Gastroesophageal sphincter (tissue), 4 donors: Measurements from ENCODE around the gene STT3A. TPM values are rescaled to one million over a fixed set of nuclear protein-coding genes. Genes with fewer than 3 reads are reported as not detected.
A peak's percentile ranks its signal among the peaks of the same experiment; 100 is the strongest.

Experiments
- ATAC-seq: fragments of 150-250 bp; one replicate; pipeline ENCODE4 v1.9.1; 2016; ENCODE audit warnings: mild to moderate bottlenecking, moderate library complexity
- H3K27ac ChIP-seq, 4 donors: fragments of 200-600 bp; sonication (generic) in 3 of 4; 1 replicate in 3 of 4; 2 replicates in 1 of 4; pipeline ENCODE4 v1.5.1; 2016 to 2019
- H3K27me3 ChIP-seq: fragments of 200-600 bp; sonication (generic); one replicate; pipeline ENCODE4 v1.5.1; 2019
- H3K36me3 ChIP-seq, 2 donors: fragments of 200-600 bp; sonication (generic); one replicate each; pipeline ENCODE4 v1.5.1; 2019; ENCODE audit warnings: control low read depth in 1 of 2
- H3K4me1 ChIP-seq, 3 donors: fragments of 200-600 bp; sonication (generic); 1 replicate in 2 of 3; 2 replicates in 1 of 3; pipeline ENCODE4 v1.5.1; 2016 to 2019; ENCODE audit warnings: control low read depth in 2 of 3
- H3K4me3 ChIP-seq, 2 donors: fragments of 200-600 bp; sonication (generic); one replicate each; pipeline ENCODE4 v1.5.1; 2019; ENCODE audit warnings: mild to moderate bottlenecking in 1 of 2, moderate library complexity in 1 of 2
- H3K9me3 ChIP-seq, 3 donors: fragments of 200-600 bp; sonication (generic); one replicate each; pipeline ENCODE4 v1.5.1; 2017 to 2019; ENCODE audit warnings: control low read depth in 2 of 3
- EP300 ChIP-seq: sonication (generic); formaldehyde crosslinking; IDR thresholded peaks from one replicate; pipeline ENCODE4 v1.6.1; 2017; ENCODE audit warnings: antibody characterized with exemption, mild to moderate bottlenecking
- POLR2A ChIP-seq, 2 donors: fragments of 450-650 bp; IDR thresholded peaks; one replicate each; pipeline ENCODE4 v1.6.1; 2017; ENCODE audit warnings: antibody characterized with exemption in 2 of 2, mild to moderate bottlenecking in 2 of 2, moderate library complexity in 1 of 2
- POLR2AphosphoS5 ChIP-seq: sonication (generic); formaldehyde crosslinking; IDR thresholded peaks from one replicate; pipeline ENCODE4 v1.6.1; 2017; ENCODE audit warnings: antibody characterized with exemption
- WGBS, 2 donors: methylation state at CpG; one replicate each; pipeline ENCODE4 v1.1.5; 2018; ENCODE audit warnings: low coverage in 1 of 2; 5-methylcytosine and 5-hydroxymethylcytosine counted together
- total RNA-seq, 4 donors: library from RNA; depleted of rRNA; stranded (reverse); fragments of >200 nt; gene quantifications; one replicate each; pipeline ENCODE4 v1.1.0, GENCODE V29; 2016
- TF ChIP-seq, protein P1 (sequence below), 4 experiments: fragments of 200-600 bp in 2 of 4; fragments of 450-650 bp in 2 of 4; sonication (generic) in 1 of 4; IDR thresholded peaks; one replicate each; pipeline ENCODE4 v1.5.1; 2017 to 2019; ENCODE audit warnings: antibody characterized with exemption in 4 of 4, mild to moderate bottlenecking in 2 of 4, moderate library complexity in 2 of 4

STT3A gene
- total RNA-seq = 10 to 100 TPM; 58.2 to 71.4 (median 60.9) TPM

- Histone ChIP-seq H3K4me3 (peak within 1 kb of the TSS; percentile 92 to 97), H3K4me1 (peaks cover 0 to 37% (median 0%) of the 10 kb centered on the region in 3 donors), H3K36me3 (peaks cover 0 to 13% of the 10 kb centered on the region in 2 donors), H3K9me3 (no peaks in the 10 kb centered on the region), H3K27me3 (no peaks in the 10 kb centered on the region), H3K27ac (peak within 1 kb of the TSS; percentile 91 to 97 (median 96))
- TF ChIP-seq EP300 (no peak), POLR2A (IDR thresholded peaks at IDR 0.05) (peak; percentile 75 to 76), POLR2AphosphoS5 (peak; percentile 96)
- TF ChIP-seq, protein P1, sequence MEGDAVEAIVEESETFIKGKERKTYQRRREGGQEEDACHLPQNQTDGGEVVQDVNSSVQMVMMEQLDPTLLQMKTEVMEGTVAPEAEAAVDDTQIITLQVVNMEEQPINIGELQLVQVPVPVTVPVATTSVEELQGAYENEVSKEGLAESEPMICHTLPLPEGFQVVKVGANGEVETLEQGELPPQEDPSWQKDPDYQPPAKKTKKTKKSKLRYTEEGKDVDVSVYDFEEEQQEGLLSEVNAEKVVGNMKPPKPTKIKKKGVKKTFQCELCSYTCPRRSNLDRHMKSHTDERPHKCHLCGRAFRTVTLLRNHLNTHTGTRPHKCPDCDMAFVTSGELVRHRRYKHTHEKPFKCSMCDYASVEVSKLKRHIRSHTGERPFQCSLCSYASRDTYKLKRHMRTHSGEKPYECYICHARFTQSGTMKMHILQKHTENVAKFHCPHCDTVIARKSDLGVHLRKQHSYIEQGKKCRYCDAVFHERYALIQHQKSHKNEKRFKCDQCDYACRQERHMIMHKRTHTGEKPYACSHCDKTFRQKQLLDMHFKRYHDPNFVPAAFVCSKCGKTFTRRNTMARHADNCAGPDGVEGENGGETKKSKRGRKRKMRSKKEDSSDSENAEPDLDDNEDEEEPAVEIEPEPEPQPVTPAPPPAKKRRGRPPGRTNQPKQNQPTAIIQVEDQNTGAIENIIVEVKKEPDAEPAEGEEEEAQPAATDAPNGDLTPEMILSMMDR (IDR thresholded peaks at IDR 0.05) = peak in 1 of 4 experiments; percentile 8
- 0% methylated on average over 14 to 37 of the region's 55 CpGs for WGBS, 2 donors
- peak; percentile 99 for ATAC-seq
Measured at GRCh38 chr11:125592305-125593113, at the start of gene STT3A. Gene STT3A, plus strand, starts transcription at chr11:125592852. Its CDS starts 3,064 bp downstream, at chr11:125595916.

DNA sequence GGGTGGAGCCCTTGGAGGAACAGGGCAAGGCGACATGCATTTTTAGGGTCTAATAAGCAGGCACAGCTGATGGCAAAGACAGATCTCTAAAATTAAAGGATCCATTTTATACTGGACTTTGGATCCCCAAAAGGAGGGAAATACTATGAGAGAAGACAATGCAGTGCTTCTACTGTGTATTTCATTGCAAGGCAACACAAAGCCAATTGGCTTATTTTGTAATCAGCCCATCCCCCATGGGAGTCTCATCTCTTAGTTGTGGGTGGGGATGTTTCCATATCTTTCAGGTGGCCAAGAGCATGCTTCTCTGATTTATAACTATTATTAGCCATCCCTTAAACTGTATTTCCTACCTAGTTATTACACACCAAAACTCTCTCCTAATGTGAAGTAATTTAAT, 41.9 kb upstream of the STT3A start:
- H3K4me1 ChIP-seq = no peaks in the 10 kb centered on the region
- TF ChIP-seq POLR2A (IDR thresholded peaks at IDR 0.05) = no peak
- no peak for TF ChIP-seq EP300
- TF ChIP-seq, protein P1 (IDR thresholded peaks at IDR 0.05) = no peak
- no peak for TF ChIP-seq POLR2AphosphoS5
- 88 to 89% methylated on average over 1 of the region's 1 CpG for WGBS, 2 donors
- no peak for ATAC-seq
- H3K36me3 ChIP-seq = no peaks in the 10 kb centered on the region
- no peak overlapping the region for H3K27ac ChIP-seq
- peaks cover 7% of the 10 kb centered on the region for H3K27me3 ChIP-seq
- H3K4me3 ChIP-seq = no peak overlapping the region
- H3K9me3 ChIP-seq = peaks cover 0 to 25% (median 0%) of the 10 kb centered on the region in 3 donors

GRCh38 chr11:125551835-125552342, 40.8 kb upstream of the STT3A start:
- H3K36me3 ChIP-seq = no peaks in the 10 kb centered on the region
- no peak for ATAC-seq
- H3K9me3 ChIP-seq = peaks cover 0 to 25% (median 0%) of the 10 kb centered on the region in 3 donors
- no peak overlapping the region for H3K27ac ChIP-seq
- H3K27me3 ChIP-seq = peaks cover 7% of the 10 kb centered on the region
- H3K4me1 ChIP-seq = no peaks in the 10 kb centered on the region
- 75% methylated on average over 1 of the region's 1 CpG; no CpG with 5 or more reads in 1 of the 2 donors for WGBS, 2 donors
- H3K4me3 ChIP-seq = no peak overlapping the region
- TF ChIP-seq EP300 (no peak), POLR2A (IDR thresholded peaks at IDR 0.05) (no peak), POLR2AphosphoS5 (no peak)
- TF ChIP-seq, protein P1 (IDR thresholded peaks at IDR 0.05) = no peak

DNA sequence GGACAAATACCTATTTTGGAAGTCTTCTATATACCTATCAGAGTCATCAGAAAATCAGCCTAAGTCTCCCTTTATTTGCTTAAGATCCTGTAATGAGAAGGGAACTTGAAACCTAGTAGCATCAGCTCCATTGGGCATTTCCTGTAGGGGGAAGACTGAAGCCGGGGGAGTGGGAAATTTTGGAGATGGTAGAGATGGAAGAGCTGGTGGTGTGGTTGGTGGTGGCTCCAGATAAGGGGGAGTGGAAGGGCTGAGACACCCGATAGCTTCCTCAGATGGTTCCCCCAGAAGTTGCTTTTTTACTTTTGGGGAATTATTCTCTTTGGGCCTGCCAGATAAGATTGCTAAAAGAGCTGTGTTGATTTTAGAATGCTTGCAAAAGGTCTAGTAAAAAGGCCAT, 39.7 kb upstream of the STT3A start:
- ATAC-seq = no peak
- TF ChIP-seq, protein P1 (IDR thresholded peaks at IDR 0.05) = no peak
- TF ChIP-seq POLR2A (IDR thresholded peaks at IDR 0.05) = no peak
- TF ChIP-seq POLR2AphosphoS5 = no peak
- TF ChIP-seq EP300 = no peak
- peaks cover 0 to 25% (median 0%) of the 10 kb centered on the region in 3 donors for H3K9me3 ChIP-seq
- H3K4me3 ChIP-seq = no peak overlapping the region
- WGBS, 2 donors = 78 to 89% methylated on average over 2 of the region's 2 CpGs
- H3K27ac ChIP-seq = no peak overlapping the region
- H3K4me1 ChIP-seq = no peaks in the 10 kb centered on the region
- H3K36me3 ChIP-seq = no peaks in the 10 kb centered on the region
- peaks cover 7% of the 10 kb centered on the region for H3K27me3 ChIP-seq
